ENCODE data around the gene UBA7. TPM values are rescaled to one million over a fixed set of nuclear protein-coding genes. Genes with fewer than 3 reads are reported as not detected.
A peak's percentile ranks its signal among the peaks of the same experiment; 100 is the strongest.
"Not testable (repeated sequence)": the region's sequence is repeated elsewhere in the genome, so short reads cannot be mapped to it uniquely, and the experiment has no call there.

The UBA7 gene
- total RNA-seq, 4 donors from 2014 or later, result 3.5 to 16.1 (median 5.1) TPM

GRCh38 chr3:49826016-49826415 is 12.3 kb upstream of the UBA7 start:
- Histone ChIP-seq H3K4me1 (no peaks in the 10 kb centered on the region), H3K27ac (no peak overlapping the region), H3K27me3 (no peaks in the 10 kb centered on the region), H3K4me3 (no peak overlapping the region), H3K9me3 (no peaks in the 10 kb centered on the region), H3K36me3 (no peaks in the 10 kb centered on the region)
- TF ChIP-seq CTCF (IDR thresholded peaks at IDR 0.05 in 4 of 5, conservative IDR thresholded peaks at IDR 0.05 in 1 of 5) (no peak), POLR2A (IDR thresholded peaks at IDR 0.05) (no peak)
- intact Hi-C loops (cut with DNase I; ENCODE audit: low total_unique reads) (no loop called here), in situ Hi-C loops (cut with MboI; ENCODE audit: low sequenced_read_pairs in 4 of 4) (loop anchor here in 1 of 4 donors (25.0 kb wide), 1 partner anchor 289 kb away; no protein-coding TSS in a partner anchor)
- no peak for DNase-seq
- ATAC-seq, result no peak

- ATAC-seq; H3K27ac ChIP-seq; in situ Hi-C loops (cut with MboI; ENCODE audit: low sequenced_read_pairs in 4 of 4); H3K4me3 ChIP-seq; H3K9me3 ChIP-seq; DNase-seq; H3K4me1 ChIP-seq; H3K27me3 ChIP-seq; H3K36me3 ChIP-seq; intact Hi-C loops (cut with DNase I; ENCODE audit: low total_unique reads): not testable (repeated sequence)
Measured at GRCh38 chr3:49823131-49823530, 9.4 kb upstream of the UBA7 start.

GRCh38 chr3:49812916-49813496 is 747 bp downstream of the UBA7 start:
- intact Hi-C loops (cut with DNase I; ENCODE audit: low total_unique reads) (no loop called here), in situ Hi-C loops (cut with MboI; ENCODE audit: low sequenced_read_pairs in 4 of 4) (no loop called here)
- peak overlapping the region; percentile 66 to 82 (median 67) for H3K27ac ChIP-seq

GRCh38 chr3:49807431-49808114 is 6.2 kb downstream of the UBA7 start:
- no peaks in the 10 kb centered on the region for H3K9me3 ChIP-seq
- peak overlapping the region; percentile 12 to 97 (median 64) for H3K27ac ChIP-seq
- peaks cover 42 to 47% of the 10 kb centered on the region in 2 donors for H3K4me1 ChIP-seq
- DNase-seq (no peak), ATAC-seq (no peak)
- in situ Hi-C loops (cut with MboI; ENCODE audit: low sequenced_read_pairs in 4 of 4) (loop anchor here in 1 of 4 donors (5.0 kb wide), 1 partner anchor 35 kb away; no protein-coding TSS in a partner anchor), intact Hi-C loops (cut with DNase I; ENCODE audit: low total_unique reads) (no loop called here)
- no peaks in the 10 kb centered on the region for H3K36me3 ChIP-seq
- H3K27me3 ChIP-seq, result no peaks in the 10 kb centered on the region
- no peak overlapping the region for H3K4me3 ChIP-seq
- TF ChIP-seq POLR2A (IDR thresholded peaks at IDR 0.05) (no peak), CTCF (IDR thresholded peaks at IDR 0.05 in 4 of 5, conservative IDR thresholded peaks at IDR 0.05 in 1 of 5) (no peak)

More at GRCh38 chr3:49812916-49813496, 747 bp downstream of the UBA7 start:
- Histone ChIP-seq H3K36me3 (no peaks in the 10 kb centered on the region), H3K27me3 (no peaks in the 10 kb centered on the region), H3K4me3 (peak overlapping the region; percentile 29 to 60 (median 48)), H3K9me3 (no peaks in the 10 kb centered on the region), H3K4me1 (peaks cover 14 to 20% of the 10 kb centered on the region in 2 donors)
- no peak for TF ChIP-seq CTCF (IDR thresholded peaks at IDR 0.05 in 4 of 5, conservative IDR thresholded peaks at IDR 0.05 in 1 of 5)
- no peak for TF ChIP-seq POLR2A (IDR thresholded peaks at IDR 0.05)
- no peak for DNase-seq
- ATAC-seq, result peak in 1 of 2 donors; percentile 12

GRCh38 chr3:49806850-49807249 is 6.9 kb downstream of the UBA7 start:
- Histone ChIP-seq H3K4me1 (peaks cover 40 to 45% of the 10 kb centered on the region in 2 donors), H3K27ac (peak overlapping the region; percentile 89 to 97 (median 93)), H3K4me3 (no peak overlapping the region), H3K9me3 (no peaks in the 10 kb centered on the region), H3K36me3 (no peaks in the 10 kb centered on the region), H3K27me3 (no peaks in the 10 kb centered on the region)
- TF ChIP-seq POLR2A (IDR thresholded peaks at IDR 0.05), result no peak
- TF ChIP-seq CTCF (IDR thresholded peaks at IDR 0.05 in 4 of 5, conservative IDR thresholded peaks at IDR 0.05 in 1 of 5), result no peak
- intact Hi-C loops (cut with DNase I; ENCODE audit: low total_unique reads), result no loop called here
- DNase-seq, result no peak
- in situ Hi-C loops (cut with MboI; ENCODE audit: low sequenced_read_pairs in 4 of 4), result loop anchor here in 1 of 4 donors (5.0 kb wide), 1 partner anchor 35 kb away; no protein-coding TSS in a partner anchor
- no peak for ATAC-seq
